ENCODE results near the gene HLA-DPB1. TPM values are rescaled to one million over a fixed set of nuclear protein-coding genes. Genes with fewer than 3 reads are reported as not detected.
"Not testable (repeated sequence)": the region's sequence is repeated elsewhere in the genome, so short reads cannot be mapped to it uniquely, and the experiment has no call there.

Gene HLA-DPB1
- total RNA-seq, 2 experiments from 2014 or later: 2.8 to 4.0 TPM

- H3K4me1 Mint-ChIP-seq (ENCODE audit: low read depth): no peaks in the 10 kb centered on the region
- no peaks in the 10 kb centered on the region for H3K9me3 Mint-ChIP-seq
- CTCF ChIA-PET: no interaction called here
- H3K4me3 Mint-ChIP-seq: no peak overlapping the region
- no peak for DNase-seq
- H3K27me3 Mint-ChIP-seq (ENCODE audit: low read depth): no peaks in the 10 kb centered on the region
- no peaks in the 10 kb centered on the region for H3K36me3 Mint-ChIP-seq (ENCODE audit: low read depth)
- no peak overlapping the region for H3K27ac Mint-ChIP-seq
- intact Hi-C loops (cut with micrococcal nuclease): no loop called here
Observed at GRCh38 chr6:33057222-33058150, 18.3 kb upstream of the HLA-DPB1 start.

GRCh38 chr6:33061987-33062386 is 13.8 kb upstream of the HLA-DPB1 start:
- Mint-ChIP-seq H3K36me3 (ENCODE audit: low read depth) (no peaks in the 10 kb centered on the region), H3K4me3 (no peak overlapping the region), H3K9me3 (no peaks in the 10 kb centered on the region), H3K27ac (no peak overlapping the region), H3K4me1 (ENCODE audit: low read depth) (no peaks in the 10 kb centered on the region), H3K27me3 (ENCODE audit: low read depth) (peaks cover 4% of the 10 kb centered on the region)
- DNase-seq: no peak
- CTCF ChIA-PET: interaction anchor here (0.7 to 1.0 kb wide), 2 partner anchors 10 to 223 kb away, joined by 3 to 6 read pairs; partner anchors contain the start of gene TAP2
- intact Hi-C loops (cut with micrococcal nuclease): no loop called here

DNA sequence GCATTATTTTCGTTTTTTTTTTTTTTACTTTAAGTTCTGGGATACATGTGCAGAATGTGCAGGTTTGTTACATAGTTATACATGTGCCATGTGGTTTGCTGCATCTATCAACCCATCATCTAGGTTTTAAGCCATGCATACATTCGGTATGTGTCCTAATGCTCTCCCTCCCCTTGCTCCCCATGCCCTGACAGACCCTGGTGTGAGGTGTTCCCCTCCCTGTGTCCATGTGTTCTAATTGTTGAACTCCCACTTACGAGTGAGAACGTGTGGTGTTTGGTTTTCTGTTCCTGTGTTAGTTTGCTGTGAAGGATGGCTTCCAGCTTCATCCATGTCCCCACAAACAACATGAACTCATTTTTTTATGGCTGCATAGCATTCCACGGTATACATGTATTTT is 12.4 kb upstream of the HLA-DPB1 start:
- H3K27ac Mint-ChIP-seq; DNase-seq; intact Hi-C loops (cut with micrococcal nuclease): not testable (repeated sequence)

GRCh38 chr6:33064723-33065122 is 11.1 kb upstream of the HLA-DPB1 start:
- H3K27ac Mint-ChIP-seq: no peak overlapping the region
- peaks cover 4% of the 10 kb centered on the region for H3K27me3 Mint-ChIP-seq (ENCODE audit: low read depth)
- DNase-seq: no peak
- no peaks in the 10 kb centered on the region for H3K36me3 Mint-ChIP-seq (ENCODE audit: low read depth)
- intact Hi-C loops (cut with micrococcal nuclease): no loop called here
- H3K9me3 Mint-ChIP-seq: no peaks in the 10 kb centered on the region
- CTCF ChIA-PET: no interaction called here
- no peaks in the 10 kb centered on the region for H3K4me1 Mint-ChIP-seq (ENCODE audit: low read depth)
- H3K4me3 Mint-ChIP-seq: no peak overlapping the region

More for the DNA sequence above, 12.4 kb upstream of the HLA-DPB1 start:
- H3K27me3 Mint-ChIP-seq (ENCODE audit: low read depth); CTCF ChIA-PET; H3K9me3 Mint-ChIP-seq; H3K4me3 Mint-ChIP-seq; H3K36me3 Mint-ChIP-seq (ENCODE audit: low read depth); H3K4me1 Mint-ChIP-seq (ENCODE audit: low read depth): not testable (repeated sequence)

GRCh38 chr6:33065312-33065711 is 10.5 kb upstream of the HLA-DPB1 start:
- intact Hi-C loops (cut with micrococcal nuclease): no loop called here
- no peaks in the 10 kb centered on the region for H3K36me3 Mint-ChIP-seq (ENCODE audit: low read depth)
- no peaks in the 10 kb centered on the region for H3K9me3 Mint-ChIP-seq
- DNase-seq: no peak
- CTCF ChIA-PET: no interaction called here
- peaks cover 4% of the 10 kb centered on the region for H3K27me3 Mint-ChIP-seq (ENCODE audit: low read depth)
- no peak overlapping the region for H3K27ac Mint-ChIP-seq
- no peaks in the 10 kb centered on the region for H3K4me1 Mint-ChIP-seq (ENCODE audit: low read depth)
- H3K4me3 Mint-ChIP-seq: no peak overlapping the region

- H3K4me1 Mint-ChIP-seq (ENCODE audit: low read depth): peaks cover 2% of the 10 kb centered on the region
- CTCF ChIA-PET: no interaction called here
- intact Hi-C loops (cut with micrococcal nuclease): no loop called here
Observed at GRCh38 chr6:33066917-33067521, 8.8 kb upstream of the HLA-DPB1 start.

DNA sequence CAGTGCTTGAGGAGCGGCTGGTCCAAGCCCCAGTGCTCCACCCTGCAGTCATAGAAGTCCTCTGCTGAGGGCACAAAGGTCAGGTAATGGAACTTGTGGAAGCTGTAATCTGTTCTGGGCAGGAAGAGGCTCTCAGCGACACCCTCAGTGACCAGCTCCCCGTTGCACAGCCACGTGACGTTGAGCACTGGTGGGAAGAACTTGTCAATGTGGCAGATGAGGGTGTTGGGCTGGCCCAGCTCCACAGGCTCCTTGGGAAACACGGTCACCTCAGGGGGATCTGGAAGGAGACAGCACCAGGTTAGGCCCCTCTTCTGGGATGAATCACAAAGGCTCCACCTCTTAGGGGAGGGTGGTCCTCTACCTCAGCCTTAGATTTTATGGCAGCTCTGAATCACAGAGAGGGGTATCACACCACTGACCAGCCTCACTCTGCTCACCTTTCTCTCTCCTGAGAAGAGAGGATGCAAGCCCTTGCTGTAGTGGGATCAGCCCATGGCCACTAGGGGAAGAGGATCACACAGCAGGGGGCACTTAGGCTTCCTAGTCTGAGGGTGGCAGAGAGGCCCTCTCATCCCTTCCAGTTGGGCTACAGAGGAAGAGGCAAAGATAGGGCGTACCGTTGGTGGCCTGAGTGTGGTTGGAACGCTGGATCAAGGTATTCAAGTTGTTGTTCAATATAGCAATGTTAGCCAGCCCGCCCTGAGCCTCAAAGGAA is 6.6 kb upstream of the HLA-DPB1 start:
- peaks cover 4% of the 10 kb centered on the region for H3K27me3 Mint-ChIP-seq (ENCODE audit: low read depth)
- peaks cover 10% of the 10 kb centered on the region for H3K4me1 Mint-ChIP-seq (ENCODE audit: low read depth)
- intact Hi-C loops (cut with micrococcal nuclease): no loop called here
- CTCF ChIA-PET: no interaction called here
- H3K9me3 Mint-ChIP-seq: no peaks in the 10 kb centered on the region
- H3K4me3 Mint-ChIP-seq: no peak overlapping the region
- DNase-seq: no peak
- H3K36me3 Mint-ChIP-seq (ENCODE audit: low read depth): no peaks in the 10 kb centered on the region
- no peak overlapping the region for H3K27ac Mint-ChIP-seq

More at GRCh38 chr6:33066917-33067521, 8.8 kb upstream of the HLA-DPB1 start:
- no peak for DNase-seq
- no peaks in the 10 kb centered on the region for H3K9me3 Mint-ChIP-seq
- no peaks in the 10 kb centered on the region for H3K36me3 Mint-ChIP-seq (ENCODE audit: low read depth)
- no peak overlapping the region for H3K4me3 Mint-ChIP-seq
- peaks cover 4% of the 10 kb centered on the region for H3K27me3 Mint-ChIP-seq (ENCODE audit: low read depth)
- no peak overlapping the region for H3K27ac Mint-ChIP-seq

DNA sequence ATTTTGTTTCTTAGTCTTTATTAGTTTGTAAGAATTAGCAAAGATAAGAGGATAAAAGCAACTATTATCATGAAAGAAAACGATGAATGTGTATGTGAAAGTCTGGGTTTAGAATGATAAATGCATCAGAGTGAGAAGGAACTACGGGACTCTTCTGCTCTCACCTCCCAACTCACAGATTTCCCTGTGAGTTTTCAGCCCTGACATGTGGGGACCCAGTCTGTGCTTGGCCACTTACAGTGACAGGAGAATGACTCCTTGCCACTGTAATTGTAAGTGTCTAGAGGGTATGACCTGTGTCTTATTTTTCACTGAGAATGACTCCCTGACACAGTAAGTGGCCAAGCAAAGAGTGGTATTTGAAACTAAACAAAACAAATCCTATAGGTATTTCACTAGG is 4.9 kb upstream of the HLA-DPB1 start:
- no peak overlapping the region for H3K27ac Mint-ChIP-seq
- intact Hi-C loops (cut with micrococcal nuclease): no loop called here
- CTCF ChIA-PET: no interaction called here

DNA sequence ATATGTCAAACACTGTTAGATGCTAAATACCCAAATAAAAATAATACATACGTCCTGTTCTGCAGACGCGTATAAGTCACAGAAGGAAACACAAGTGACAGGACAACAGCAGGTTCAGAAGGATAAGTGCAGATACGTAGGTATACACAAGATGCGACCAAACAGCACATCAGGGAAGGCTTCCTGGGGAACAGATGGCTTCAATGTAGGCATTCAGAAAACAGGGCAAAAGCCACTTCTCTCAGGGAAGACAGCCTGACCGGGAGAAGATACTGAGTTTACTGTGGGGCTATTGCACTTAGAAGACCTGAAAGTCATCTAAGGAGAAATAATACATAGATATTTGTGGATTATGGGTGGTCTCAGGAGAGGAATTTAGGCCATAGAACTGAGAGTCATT is 4.2 kb upstream of the HLA-DPB1 start:
- Mint-ChIP-seq H3K4me1 (ENCODE audit: low read depth) (peaks cover 21% of the 10 kb centered on the region), H3K4me3 (no peak overlapping the region), H3K27ac (no peak overlapping the region), H3K36me3 (ENCODE audit: low read depth) (no peaks in the 10 kb centered on the region), H3K27me3 (ENCODE audit: low read depth) (peaks cover 4% of the 10 kb centered on the region), H3K9me3 (no peaks in the 10 kb centered on the region)
- CTCF ChIA-PET: no interaction called here
- no peak for DNase-seq
- intact Hi-C loops (cut with micrococcal nuclease): no loop called here

More for the DNA sequence above, 4.9 kb upstream of the HLA-DPB1 start:
- DNase-seq: no peak
- Mint-ChIP-seq H3K9me3 (no peaks in the 10 kb centered on the region), H3K4me3 (no peak overlapping the region), H3K4me1 (ENCODE audit: low read depth) (peaks cover 20% of the 10 kb centered on the region), H3K36me3 (ENCODE audit: low read depth) (no peaks in the 10 kb centered on the region), H3K27me3 (ENCODE audit: low read depth) (peaks cover 4% of the 10 kb centered on the region)

- H3K4me3 Mint-ChIP-seq: peak overlapping the region; percentile 15
- H3K27me3 Mint-ChIP-seq (ENCODE audit: low read depth): peaks cover 4% of the 10 kb centered on the region
- H3K27ac Mint-ChIP-seq: no peak overlapping the region
- no peak for DNase-seq
- intact Hi-C loops (cut with micrococcal nuclease): no loop called here
- H3K36me3 Mint-ChIP-seq (ENCODE audit: low read depth): no peaks in the 10 kb centered on the region
- H3K4me1 Mint-ChIP-seq (ENCODE audit: low read depth): peaks cover 23% of the 10 kb centered on the region
- no peaks in the 10 kb centered on the region for H3K9me3 Mint-ChIP-seq
- CTCF ChIA-PET: interaction anchor here (0.6 to 1.6 kb wide), 3 partner anchors 11 to 148 kb away, joined by 5 to 8 read pairs (median 6); no protein-coding TSS in a partner anchor
Observed at GRCh38 chr6:33072508-33073100, 3.2 kb upstream of the HLA-DPB1 start.

- H3K4me1 Mint-ChIP-seq (ENCODE audit: low read depth): peaks cover 25% of the 10 kb centered on the region
Observed at GRCh38 chr6:33073431-33073871, 2.3 kb upstream of the HLA-DPB1 start, which contains the start of gene HLA-DPA1. TSS of gene HLA-DPA1 (minus strand) at chr6:33073649.

GRCh38 chr6:33075208-33075567 is 602 bp upstream of the HLA-DPB1 start:
- H3K9me3 Mint-ChIP-seq: no peaks in the 10 kb centered on the region
- CTCF ChIA-PET: interaction anchor here (0.9 to 1.7 kb wide), 2 partner anchors 60 to 63 kb away, joined by 3 to 5 read pairs; no protein-coding TSS in a partner anchor
- intact Hi-C loops (cut with micrococcal nuclease): no loop called here
- no peak for DNase-seq
- peaks cover 4% of the 10 kb centered on the region for H3K27me3 Mint-ChIP-seq (ENCODE audit: low read depth)
- no peak overlapping the region for H3K27ac Mint-ChIP-seq
- H3K4me3 Mint-ChIP-seq: peak overlapping the region; percentile 5
- H3K36me3 Mint-ChIP-seq (ENCODE audit: low read depth): no peaks in the 10 kb centered on the region
- peaks cover 25% of the 10 kb centered on the region for H3K4me1 Mint-ChIP-seq (ENCODE audit: low read depth)

More at GRCh38 chr6:33073431-33073871, 2.3 kb upstream of the HLA-DPB1 start, which contains the start of gene HLA-DPA1:
- DNase-seq: peak; percentile 52
- peaks cover 4% of the 10 kb centered on the region for H3K27me3 Mint-ChIP-seq (ENCODE audit: low read depth)
- intact Hi-C loops (cut with micrococcal nuclease): no loop called here
- CTCF ChIA-PET: interaction anchor here (1.6 kb wide), 1 partner anchor 60 kb away, joined by 8 read pairs; no protein-coding TSS in a partner anchor
- H3K27ac Mint-ChIP-seq: peak within 1 kb of the TSS; percentile 14
- no peaks in the 10 kb centered on the region for H3K9me3 Mint-ChIP-seq
- no peaks in the 10 kb centered on the region for H3K36me3 Mint-ChIP-seq (ENCODE audit: low read depth)
- H3K4me3 Mint-ChIP-seq: peak within 1 kb of the TSS; percentile 67

All from activated naive CD4-positive, alpha-beta T cell treated with anti-CD3 and anti-CD28 coated beads for 36 hours (primary cell).